ENCODE measurements around the gene AGBL1.

AGBL1 gene

DNA sequence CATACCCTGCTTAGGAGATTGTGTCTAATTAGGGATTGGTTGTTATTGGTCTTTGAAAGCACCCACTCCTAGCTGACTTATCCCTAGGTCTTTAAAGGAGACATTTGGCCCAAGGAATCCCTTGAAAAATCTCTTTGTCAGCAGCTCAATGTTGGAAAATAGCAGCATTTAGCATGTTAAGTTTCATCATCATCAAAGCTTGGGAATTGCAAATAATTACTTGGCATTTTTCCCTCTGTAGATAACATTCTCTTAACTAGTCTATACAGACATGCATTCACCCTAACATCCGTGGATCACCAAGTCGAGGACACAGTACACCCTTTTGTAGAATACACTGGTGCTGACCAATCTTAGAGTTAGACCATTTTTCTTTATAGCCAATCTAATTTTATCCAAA lies 332.2 kb downstream of the AGBL1 start:
- TF ChIP-seq FOXP2 (optimal IDR thresholded peaks at IDR 0.05; ENCODE audit: borderline replicate concordance, extremely low read depth, extremely low read length, insufficient read depth) (no peak), TAF1 (IDR thresholded peaks at IDR 0.05; ENCODE audit: borderline replicate concordance, insufficient read depth, low read length) (no peak), POLR2AphosphoS5 (IDR thresholded peaks at IDR 0.05; ENCODE audit: low read depth, low read length) (no peak), SIN3A (IDR thresholded peaks at IDR 0.05; ENCODE audit: borderline replicate concordance, insufficient read depth, low read length) (no peak)
- TF ChIP-seq, protein P1, sequence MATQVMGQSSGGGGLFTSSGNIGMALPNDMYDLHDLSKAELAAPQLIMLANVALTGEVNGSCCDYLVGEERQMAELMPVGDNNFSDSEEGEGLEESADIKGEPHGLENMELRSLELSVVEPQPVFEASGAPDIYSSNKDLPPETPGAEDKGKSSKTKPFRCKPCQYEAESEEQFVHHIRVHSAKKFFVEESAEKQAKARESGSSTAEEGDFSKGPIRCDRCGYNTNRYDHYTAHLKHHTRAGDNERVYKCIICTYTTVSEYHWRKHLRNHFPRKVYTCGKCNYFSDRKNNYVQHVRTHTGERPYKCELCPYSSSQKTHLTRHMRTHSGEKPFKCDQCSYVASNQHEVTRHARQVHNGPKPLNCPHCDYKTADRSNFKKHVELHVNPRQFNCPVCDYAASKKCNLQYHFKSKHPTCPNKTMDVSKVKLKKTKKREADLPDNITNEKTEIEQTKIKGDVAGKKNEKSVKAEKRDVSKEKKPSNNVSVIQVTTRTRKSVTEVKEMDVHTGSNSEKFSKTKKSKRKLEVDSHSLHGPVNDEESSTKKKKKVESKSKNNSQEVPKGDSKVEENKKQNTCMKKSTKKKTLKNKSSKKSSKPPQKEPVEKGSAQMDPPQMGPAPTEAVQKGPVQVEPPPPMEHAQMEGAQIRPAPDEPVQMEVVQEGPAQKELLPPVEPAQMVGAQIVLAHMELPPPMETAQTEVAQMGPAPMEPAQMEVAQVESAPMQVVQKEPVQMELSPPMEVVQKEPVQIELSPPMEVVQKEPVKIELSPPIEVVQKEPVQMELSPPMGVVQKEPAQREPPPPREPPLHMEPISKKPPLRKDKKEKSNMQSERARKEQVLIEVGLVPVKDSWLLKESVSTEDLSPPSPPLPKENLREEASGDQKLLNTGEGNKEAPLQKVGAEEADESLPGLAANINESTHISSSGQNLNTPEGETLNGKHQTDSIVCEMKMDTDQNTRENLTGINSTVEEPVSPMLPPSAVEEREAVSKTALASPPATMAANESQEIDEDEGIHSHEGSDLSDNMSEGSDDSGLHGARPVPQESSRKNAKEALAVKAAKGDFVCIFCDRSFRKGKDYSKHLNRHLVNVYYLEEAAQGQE (IDR thresholded peaks at IDR 0.05; ENCODE audit: insufficient read depth in 1 of 2, low read depth in 2 of 2, low read length in 2 of 2), result no peak

DNA sequence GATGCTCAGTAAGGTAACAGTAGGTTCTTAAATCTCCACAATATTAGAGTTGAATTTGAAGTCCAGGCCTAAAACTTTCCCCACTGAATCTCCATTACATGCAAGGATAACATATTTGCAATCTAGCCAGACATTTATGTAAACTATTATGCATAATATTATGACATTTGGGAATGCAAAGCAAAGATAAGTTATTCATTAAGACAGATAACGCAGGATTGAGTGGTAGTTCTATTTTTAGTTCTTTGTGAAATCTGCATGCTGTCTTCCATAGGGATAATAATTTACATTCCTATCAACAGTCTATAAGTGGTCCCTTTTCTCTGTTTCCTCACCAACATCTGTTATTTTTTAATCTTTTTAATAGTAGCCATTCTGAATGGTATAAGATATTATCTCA lies 333.5 kb downstream of the AGBL1 start:
- TF ChIP-seq TAF1 (IDR thresholded peaks at IDR 0.05; ENCODE audit: borderline replicate concordance, insufficient read depth, low read length) (no peak), POLR2AphosphoS5 (IDR thresholded peaks at IDR 0.05; ENCODE audit: low read depth, low read length) (no peak), FOXP2 (optimal IDR thresholded peaks at IDR 0.05; ENCODE audit: borderline replicate concordance, extremely low read depth, extremely low read length, insufficient read depth) (no peak), SIN3A (IDR thresholded peaks at IDR 0.05; ENCODE audit: borderline replicate concordance, insufficient read depth, low read length) (no peak)
- TF ChIP-seq, protein P1 (IDR thresholded peaks at IDR 0.05; ENCODE audit: insufficient read depth in 1 of 2, low read depth in 2 of 2, low read length in 2 of 2), result no peak

DNA sequence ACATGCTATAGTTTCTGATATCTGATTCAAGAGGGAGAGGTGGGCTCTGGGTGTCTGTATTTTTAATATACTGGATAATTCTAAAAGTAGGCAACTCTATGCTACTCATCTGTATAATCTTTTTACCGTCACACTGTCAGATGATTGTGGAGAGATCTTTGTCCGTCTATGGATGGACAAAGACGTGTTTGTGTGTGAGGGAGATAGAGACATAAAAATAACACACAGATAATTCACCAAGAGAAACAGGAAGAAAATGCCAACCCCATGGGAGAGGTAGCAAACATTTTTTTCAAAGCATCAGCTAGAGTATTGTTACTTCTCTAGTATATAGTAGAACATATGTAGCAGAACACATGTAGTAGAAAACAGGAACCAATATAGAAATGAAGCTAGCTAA lies 346.1 kb downstream of the AGBL1 start:
- TF ChIP-seq SIN3A (IDR thresholded peaks at IDR 0.05; ENCODE audit: borderline replicate concordance, insufficient read depth, low read length) (no peak), FOXP2 (optimal IDR thresholded peaks at IDR 0.05; ENCODE audit: borderline replicate concordance, extremely low read depth, extremely low read length, insufficient read depth) (no peak), TAF1 (IDR thresholded peaks at IDR 0.05; ENCODE audit: borderline replicate concordance, insufficient read depth, low read length) (no peak), POLR2AphosphoS5 (IDR thresholded peaks at IDR 0.05; ENCODE audit: low read depth, low read length) (no peak)
- TF ChIP-seq, protein P1 (IDR thresholded peaks at IDR 0.05; ENCODE audit: insufficient read depth in 1 of 2, low read depth in 2 of 2, low read length in 2 of 2), result no peak

DNA sequence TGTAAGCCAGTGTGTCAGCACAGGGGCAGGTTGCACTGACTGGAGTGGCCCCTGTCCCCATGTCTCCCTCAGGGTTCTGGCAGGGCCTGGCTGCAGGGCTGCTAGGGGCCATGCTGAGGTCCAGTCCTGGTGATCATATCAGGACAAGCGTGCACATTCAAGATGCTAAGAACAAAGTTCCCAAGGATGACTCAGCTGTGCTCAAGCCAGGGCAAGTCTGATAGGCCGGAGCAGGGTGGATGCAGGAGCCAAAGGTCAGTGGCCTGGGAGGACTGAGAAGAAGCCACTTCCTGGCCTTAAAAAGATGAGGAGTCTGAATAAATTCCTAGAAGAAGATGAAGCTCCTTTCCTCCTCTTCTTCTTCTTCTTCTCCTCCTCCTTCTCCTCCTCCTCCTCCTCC lies 353.2 kb downstream of the AGBL1 start:
- no peak for TF ChIP-seq FOXP2 (optimal IDR thresholded peaks at IDR 0.05; ENCODE audit: borderline replicate concordance, extremely low read depth, extremely low read length, insufficient read depth)
- no peak for TF ChIP-seq POLR2AphosphoS5 (IDR thresholded peaks at IDR 0.05; ENCODE audit: low read depth, low read length)

DNA sequence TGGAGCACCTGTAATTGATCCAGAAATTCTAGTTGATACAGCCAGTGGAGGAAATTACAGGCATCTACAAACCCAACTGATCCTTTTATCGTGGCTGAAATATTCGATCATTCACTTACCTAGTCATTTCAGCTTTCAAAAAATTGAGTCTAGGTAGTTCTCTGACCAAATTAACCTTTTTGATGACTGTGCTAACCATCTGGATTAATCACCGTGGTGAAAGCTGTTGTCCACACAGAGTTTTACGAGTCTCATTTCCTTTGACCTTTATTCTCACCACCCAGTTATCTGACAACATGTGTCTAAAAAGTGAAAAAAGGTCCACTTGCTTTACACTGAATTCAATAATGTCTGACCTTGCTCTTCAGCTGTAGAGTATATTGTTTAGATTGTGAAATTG lies 354.3 kb downstream of the AGBL1 start:
- no peak for TF ChIP-seq FOXP2 (optimal IDR thresholded peaks at IDR 0.05; ENCODE audit: borderline replicate concordance, extremely low read depth, extremely low read length, insufficient read depth)
- TF ChIP-seq, protein P1 (IDR thresholded peaks at IDR 0.05; ENCODE audit: insufficient read depth in 1 of 2, low read depth in 2 of 2, low read length in 2 of 2), result no peak

All from PFSK-1 (cell line).